Mesenchymal stem cell (in vitro differentiated cells and primary cell): Measurements from ENCODE around the gene PCYOX1L. TPM values are rescaled to one million over a fixed set of nuclear protein-coding genes. Genes with fewer than 3 reads are reported as not detected.
A peak's percentile ranks its signal among the peaks of the same experiment; 100 is the strongest.

Experiments used
- DNase-seq: peaks from one replicate; pipeline ENCODE4 v3.0.0-alpha.2; 2013
- H2AFZ ChIP-seq: one replicate; pipeline ENCODE4 v1.6.1; 2013; ENCODE audit warnings: low read depth, mild to moderate bottlenecking, control low read depth, inconsistent platforms, low read length, moderate library complexity
- H2AK5ac ChIP-seq: 2 replicates; pipeline ENCODE4 v1.6.1; 2013; ENCODE audit warnings: low read length, moderate library complexity, mild to moderate bottlenecking, inconsistent platforms; ENCODE audit not compliant: severe bottlenecking
- H2BK120ac ChIP-seq: one replicate; pipeline ENCODE4 v1.6.1; 2013; ENCODE audit warnings: low read depth, mild to moderate bottlenecking, inconsistent platforms, low read length, moderate library complexity
- H2BK12ac ChIP-seq, 2 experiments: one replicate each; pipeline ENCODE4 v1.6.1; 2013; ENCODE audit warnings: inconsistent platforms in 2 of 2, low read length in 2 of 2, mild to moderate bottlenecking in 2 of 2, moderate library complexity in 2 of 2, control low read depth in 1 of 2
- H2BK15ac ChIP-seq: one replicate; pipeline ENCODE4 v1.6.1; 2013; ENCODE audit warnings: mild to moderate bottlenecking, low read depth, inconsistent platforms; ENCODE audit not compliant: poor library complexity, severe bottlenecking
- H2BK5ac ChIP-seq: 2 replicates; pipeline ENCODE4 v1.6.1; 2013; ENCODE audit warnings: low read depth, mild to moderate bottlenecking, low read length, control low read depth, inconsistent platforms; ENCODE audit not compliant: poor library complexity, severe bottlenecking
- H3K14ac ChIP-seq, 2 experiments: one replicate each; pipeline ENCODE4 v1.6.1; 2013; ENCODE audit warnings: inconsistent platforms in 2 of 2, low read length in 2 of 2, control low read depth in 1 of 2, mild to moderate bottlenecking in 1 of 2, moderate library complexity in 1 of 2
- H3K18ac ChIP-seq, 2 experiments: one replicate each; pipeline ENCODE4 v1.6.1; 2013; ENCODE audit warnings: inconsistent platforms in 2 of 2, low read length in 2 of 2, control low read depth in 1 of 2, low read depth in 1 of 2, mild to moderate bottlenecking in 1 of 2
- H3K23ac ChIP-seq, 2 experiments: one replicate each; pipeline ENCODE4 v1.6.1; 2013; ENCODE audit warnings: inconsistent platforms in 2 of 2, low read length in 2 of 2, mild to moderate bottlenecking in 2 of 2, moderate library complexity in 2 of 2, control low read depth in 1 of 2
- H3K27ac ChIP-seq: 2 replicates; pipeline ENCODE4 v1.5.1; 2013; ENCODE audit warnings: mild to moderate bottlenecking, moderate library complexity, low read length, control low read depth, inconsistent platforms; ENCODE audit not compliant: poor library complexity, severe bottlenecking
- H3K27me3 ChIP-seq, 2 experiments: 2 replicates each; pipeline versions ENCODE4 v1.6.1 to v1.7.0; 2013; ENCODE audit warnings: low read length in 2 of 2, mild to moderate bottlenecking in 2 of 2, moderate library complexity in 2 of 2, control low read depth in 1 of 2, inconsistent platforms in 1 of 2; ENCODE audit not compliant: control insufficient read depth in 1 of 2, insufficient read depth in 1 of 2
- H3K36me3 ChIP-seq, 2 experiments: 2 replicates each; pipeline versions ENCODE4 v1.6.1 to v1.7.0; 2013; ENCODE audit warnings: low read length in 2 of 2, control low read depth in 1 of 2, inconsistent platforms in 1 of 2, low read depth in 1 of 2, mild to moderate bottlenecking in 1 of 2; ENCODE audit not compliant: insufficient read depth in 2 of 2, control insufficient read depth in 1 of 2
- H3K4ac ChIP-seq, 2 experiments: one replicate each; pipeline ENCODE4 v1.6.1; 2013; ENCODE audit warnings: inconsistent platforms in 2 of 2, low read length in 2 of 2, mild to moderate bottlenecking in 2 of 2, moderate library complexity in 2 of 2, control low read depth in 1 of 2, low read depth in 1 of 2
- H3K4me1 ChIP-seq: 2 replicates; pipeline ENCODE4 v1.6.1; 2013; ENCODE audit warnings: low read depth, low read length, control low read depth; ENCODE audit not compliant: control insufficient read depth, insufficient read depth
- H3K4me2 ChIP-seq: 2 replicates; pipeline ENCODE4 v1.6.1; 2013; ENCODE audit warnings: low read length, mild to moderate bottlenecking, inconsistent platforms; ENCODE audit not compliant: poor library complexity, severe bottlenecking
- H3K4me3 ChIP-seq, 2 experiments: 2 replicates each; pipeline versions ENCODE4 v1.5.1 to v1.7.0; 2013; ENCODE audit warnings: low read length in 2 of 2, mild to moderate bottlenecking in 2 of 2, control low read depth in 1 of 2, low read depth in 1 of 2; ENCODE audit not compliant: insufficient read depth in 1 of 2
- H3K79me1 ChIP-seq: replicated peaks from 2 replicates; pipeline ENCODE4 v1.6.1; 2013; ENCODE audit warnings: mild to moderate bottlenecking, control low read depth, low read length, inconsistent platforms; ENCODE audit not compliant: poor library complexity, severe bottlenecking
- H3K9ac ChIP-seq: 2 replicates; pipeline ENCODE4 v1.7.0; 2013; ENCODE audit warnings: mild to moderate bottlenecking, low read length, moderate library complexity
- H3K9me3 ChIP-seq: 2 replicates; pipeline ENCODE4 v1.7.0; 2013; ENCODE audit warnings: mild to moderate bottlenecking, low read length; ENCODE audit not compliant: control insufficient read depth
- H4K8ac ChIP-seq: one replicate; pipeline ENCODE4 v1.6.1; 2013; ENCODE audit warnings: inconsistent platforms, mild to moderate bottlenecking, low read length, moderate library complexity
- H4K91ac ChIP-seq: one replicate; pipeline ENCODE4 v1.6.1; 2013; ENCODE audit warnings: mild to moderate bottlenecking, low read length, inconsistent platforms
- WGBS: methylation state at CpG from one replicate; pipeline ENCODE4 v1.1.7; 2013; ENCODE audit warnings: mixed read lengths; 5-methylcytosine and 5-hydroxymethylcytosine counted together
- polyA plus RNA-seq, 2 experiments: library from polyadenylated mRNA; stranded (reverse); fragments of 200-250 nt; gene quantifications; one replicate each; pipeline ENCODE4 v1.2.3, GENCODE V29; 2013

Gene PCYOX1L
- polyA plus RNA-seq (2013, experiment 1 of 2), result 13.0 TPM
- polyA plus RNA-seq (2013, experiment 2 of 2), result 13.3 TPM

- DNase-seq, result peak; percentile 97
- H3K14ac ChIP-seq, result peak within 1 kb of the TSS in 1 of 2 experiments; percentile 35
- no peak within 1 kb of the TSS for H2BK15ac ChIP-seq
- peaks cover 5 to 29% of the 10 kb centered on the region in 2 experiments for H3K36me3 ChIP-seq
- no peak within 1 kb of the TSS for H2BK120ac ChIP-seq
- H3K4me3 ChIP-seq, result peak within 1 kb of the TSS; percentile 79 to 91
- no peak within 1 kb of the TSS for H2BK5ac ChIP-seq
- H3K18ac ChIP-seq, result peak within 1 kb of the TSS; percentile 13 to 69
- no peak within 1 kb of the TSS for H3K27ac ChIP-seq
- H3K4me1 ChIP-seq, result peaks cover 5% of the 10 kb centered on the region
- no peak within 1 kb of the TSS for H2BK12ac ChIP-seq
- peak within 1 kb of the TSS; percentile 61 for H3K4me2 ChIP-seq
- peak within 1 kb of the TSS in 1 of 2 experiments; percentile 52 for H3K4ac ChIP-seq
- no peaks in the 10 kb centered on the region for H3K27me3 ChIP-seq
- peak within 1 kb of the TSS; percentile 43 for H4K91ac ChIP-seq
- WGBS, result 1% methylated on average over 51 of the region's 61 CpGs
- H3K9ac ChIP-seq, result peak within 1 kb of the TSS; percentile 87
- no peaks in the 10 kb centered on the region for H3K9me3 ChIP-seq
- H4K8ac ChIP-seq, result peak within 1 kb of the TSS; percentile 4
- H3K79me1 ChIP-seq, result peaks cover 2% of the 10 kb centered on the region
- H2AK5ac ChIP-seq, result no peak within 1 kb of the TSS
- no peak within 1 kb of the TSS for H3K23ac ChIP-seq
- H2AFZ ChIP-seq, result peak within 1 kb of the TSS; percentile 81
Observed at GRCh38 chr5:149357370-149358293, at the start of gene PCYOX1L. PCYOX1L (plus strand) TSS chr5:149358046; CDS start chr5:149358069, 23 bp downstream.

- Histone ChIP-seq H2BK12ac (no peak overlapping the region), H3K4ac (no peak overlapping the region), H2BK15ac (no peak overlapping the region), H3K14ac (no peak overlapping the region), H3K4me2 (no peak overlapping the region), H3K23ac (no peak overlapping the region), H2AFZ (no peak overlapping the region), H3K9ac (no peak overlapping the region), H3K18ac (no peak overlapping the region), H3K79me1 (no peaks in the 10 kb centered on the region), H2BK5ac (no peak overlapping the region), H3K4me3 (no peak overlapping the region), H4K91ac (no peak overlapping the region), H3K27me3 (no peaks in the 10 kb centered on the region), H2BK120ac (no peak overlapping the region), H3K36me3 (peaks cover 27 to 45% of the 10 kb centered on the region in 2 experiments), H3K9me3 (no peaks in the 10 kb centered on the region), H4K8ac (no peak overlapping the region), H3K4me1 (peaks cover 10% of the 10 kb centered on the region), H3K27ac (no peak overlapping the region), H2AK5ac (no peak overlapping the region)
- no peak for DNase-seq
- 96% methylated on average over 5 of the region's 6 CpGs for WGBS
Observed at GRCh38 chr5:149309354-149309753, 48.5 kb upstream of the PCYOX1L start.

GRCh38 chr5:149310488-149310887 is 47.4 kb upstream of the PCYOX1L start:
- DNase-seq, result no peak
- Histone ChIP-seq H3K79me1 (no peaks in the 10 kb centered on the region), H3K36me3 (peaks cover 22 to 38% of the 10 kb centered on the region in 2 experiments), H3K9me3 (no peaks in the 10 kb centered on the region), H3K4me2 (no peak overlapping the region), H4K8ac (no peak overlapping the region), H3K4me1 (peaks cover 10% of the 10 kb centered on the region), H2AK5ac (no peak overlapping the region), H4K91ac (no peak overlapping the region), H3K9ac (no peak overlapping the region), H3K23ac (no peak overlapping the region), H3K27me3 (no peaks in the 10 kb centered on the region), H3K4me3 (no peak overlapping the region), H3K4ac (no peak overlapping the region), H3K14ac (no peak overlapping the region), H2BK5ac (no peak overlapping the region), H3K18ac (no peak overlapping the region), H2AFZ (no peak overlapping the region), H2BK12ac (no peak overlapping the region), H2BK120ac (no peak overlapping the region), H3K27ac (no peak overlapping the region), H2BK15ac (no peak overlapping the region)
- WGBS, result 98% methylated on average over 4 of the region's 4 CpGs

GRCh38 chr5:149310947-149311658 is 46.7 kb upstream of the PCYOX1L start:
- Histone ChIP-seq H3K4me1 (peaks cover 10% of the 10 kb centered on the region), H4K8ac (no peak overlapping the region), H3K79me1 (no peaks in the 10 kb centered on the region), H2BK120ac (no peak overlapping the region), H3K14ac (no peak overlapping the region), H3K9ac (no peak overlapping the region), H3K18ac (peak overlapping the region in 1 of 2 experiments; percentile 25), H3K23ac (no peak overlapping the region), H2AK5ac (no peak overlapping the region), H3K27ac (no peak overlapping the region), H2BK12ac (no peak overlapping the region), H3K4ac (no peak overlapping the region), H3K4me3 (no peak overlapping the region), H3K36me3 (peaks cover 21 to 34% of the 10 kb centered on the region in 2 experiments), H2BK15ac (no peak overlapping the region), H4K91ac (no peak overlapping the region), H3K4me2 (no peak overlapping the region), H3K27me3 (no peaks in the 10 kb centered on the region), H2AFZ (no peak overlapping the region), H2BK5ac (no peak overlapping the region), H3K9me3 (no peaks in the 10 kb centered on the region)
- peak; percentile 73 for DNase-seq
- 79% methylated on average over 10 of the region's 10 CpGs for WGBS
